ENCODE results near the gene ADGRV1. TPM values are rescaled to one million over a fixed set of nuclear protein-coding genes. Genes with fewer than 3 reads are reported as not detected.
"Not testable (repeated sequence)": the region's sequence is repeated elsewhere in the genome, so short reads cannot be mapped to it uniquely, and the experiment has no call there.

ADGRV1 gene
- total RNA-seq, 1 donor from 2014 or later = 0.69 TPM

- H3K4me3 ChIP-seq (ENCODE audit: low read depth, low read length) = no peak overlapping the region
- DNase-seq (ENCODE audit: low read depth) = no peak
- TF ChIP-seq, protein P1, sequence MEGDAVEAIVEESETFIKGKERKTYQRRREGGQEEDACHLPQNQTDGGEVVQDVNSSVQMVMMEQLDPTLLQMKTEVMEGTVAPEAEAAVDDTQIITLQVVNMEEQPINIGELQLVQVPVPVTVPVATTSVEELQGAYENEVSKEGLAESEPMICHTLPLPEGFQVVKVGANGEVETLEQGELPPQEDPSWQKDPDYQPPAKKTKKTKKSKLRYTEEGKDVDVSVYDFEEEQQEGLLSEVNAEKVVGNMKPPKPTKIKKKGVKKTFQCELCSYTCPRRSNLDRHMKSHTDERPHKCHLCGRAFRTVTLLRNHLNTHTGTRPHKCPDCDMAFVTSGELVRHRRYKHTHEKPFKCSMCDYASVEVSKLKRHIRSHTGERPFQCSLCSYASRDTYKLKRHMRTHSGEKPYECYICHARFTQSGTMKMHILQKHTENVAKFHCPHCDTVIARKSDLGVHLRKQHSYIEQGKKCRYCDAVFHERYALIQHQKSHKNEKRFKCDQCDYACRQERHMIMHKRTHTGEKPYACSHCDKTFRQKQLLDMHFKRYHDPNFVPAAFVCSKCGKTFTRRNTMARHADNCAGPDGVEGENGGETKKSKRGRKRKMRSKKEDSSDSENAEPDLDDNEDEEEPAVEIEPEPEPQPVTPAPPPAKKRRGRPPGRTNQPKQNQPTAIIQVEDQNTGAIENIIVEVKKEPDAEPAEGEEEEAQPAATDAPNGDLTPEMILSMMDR (conservative IDR thresholded peaks at IDR 0.05; ENCODE audit: low read depth, low read length) = no peak
Observed at GRCh38 chr5:90613918-90614504, 55.4 kb downstream of the ADGRV1 start.

GRCh38 chr5:90615355-90615754, 56.8 kb downstream of the ADGRV1 start:
- TF ChIP-seq, protein P1 (conservative IDR thresholded peaks at IDR 0.05; ENCODE audit: low read depth, low read length) = no peak
- H3K4me3 ChIP-seq (ENCODE audit: low read depth, low read length) = no peak overlapping the region
- no peak for DNase-seq (ENCODE audit: low read depth)

DNA sequence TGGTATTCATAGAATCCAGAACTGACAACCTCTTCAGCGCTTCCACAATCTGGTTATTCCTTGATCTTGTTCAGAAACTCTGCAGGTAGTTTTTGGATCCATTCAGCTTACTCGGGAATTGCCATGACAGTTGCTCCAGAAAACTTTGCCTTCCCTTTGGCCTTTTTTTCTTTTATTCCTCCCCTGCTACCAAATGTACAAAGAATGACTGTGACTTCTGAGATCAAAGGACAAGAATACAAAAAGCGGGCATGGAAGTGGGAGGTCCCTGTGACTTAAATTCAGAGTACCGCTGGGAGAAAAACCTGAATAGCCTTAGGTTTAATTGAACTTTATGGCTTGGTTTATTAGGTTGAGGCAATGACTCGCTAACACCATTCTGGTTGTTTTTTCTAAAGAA, 59.5 kb downstream of the ADGRV1 start:
- TF ChIP-seq, protein P1 (conservative IDR thresholded peaks at IDR 0.05; ENCODE audit: low read depth, low read length) = no peak
- no peak for DNase-seq (ENCODE audit: low read depth)
- no peak overlapping the region for H3K4me3 ChIP-seq (ENCODE audit: low read depth, low read length)

- DNase-seq (ENCODE audit: low read depth); H3K4me3 ChIP-seq (ENCODE audit: low read depth, low read length): not testable (repeated sequence)
Observed at GRCh38 chr5:90619762-90620161, 61.2 kb downstream of the ADGRV1 start.

GRCh38 chr5:90621848-90622247, 63.3 kb downstream of the ADGRV1 start:
- TF ChIP-seq, protein P1 (conservative IDR thresholded peaks at IDR 0.05; ENCODE audit: low read depth, low read length) = no peak
- no peak overlapping the region for H3K4me3 ChIP-seq (ENCODE audit: low read depth, low read length)
- no peak for DNase-seq (ENCODE audit: low read depth)

- H3K4me3 ChIP-seq (ENCODE audit: low read depth, low read length) = no peak overlapping the region
- DNase-seq (ENCODE audit: low read depth) = no peak
- TF ChIP-seq, protein P1 (conservative IDR thresholded peaks at IDR 0.05; ENCODE audit: low read depth, low read length) = no peak
Observed at GRCh38 chr5:90626493-90626892, 67.9 kb downstream of the ADGRV1 start.

GRCh38 chr5:90628492-90628891, 69.9 kb downstream of the ADGRV1 start:
- no peak overlapping the region for H3K4me3 ChIP-seq (ENCODE audit: low read depth, low read length)
- TF ChIP-seq, protein P1 (conservative IDR thresholded peaks at IDR 0.05; ENCODE audit: low read depth, low read length) = no peak
- DNase-seq (ENCODE audit: low read depth) = no peak
